ENCODE measurements around the gene PLXND1.

DNA sequence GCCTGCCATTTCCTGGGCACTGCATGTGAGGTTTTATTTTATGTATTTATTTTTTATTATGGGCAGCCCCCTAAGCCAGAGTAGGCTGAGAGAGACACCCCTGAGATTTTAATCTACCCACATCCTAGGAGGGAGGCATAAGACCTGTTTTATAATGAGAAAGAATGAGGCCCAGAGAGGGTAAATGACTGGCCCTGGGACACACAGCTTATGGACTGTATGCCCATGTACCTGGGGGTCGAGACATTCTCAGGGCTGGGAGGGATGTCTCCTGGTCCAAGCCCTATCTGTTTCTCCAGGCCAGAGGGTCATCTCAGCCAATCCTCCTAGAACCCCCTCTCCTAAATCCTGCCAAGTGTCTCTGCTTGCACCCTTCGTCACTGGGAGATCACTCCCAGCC is 6.1 kb downstream of the PLXND1 start:
- TF ChIP-seq, protein P1, sequence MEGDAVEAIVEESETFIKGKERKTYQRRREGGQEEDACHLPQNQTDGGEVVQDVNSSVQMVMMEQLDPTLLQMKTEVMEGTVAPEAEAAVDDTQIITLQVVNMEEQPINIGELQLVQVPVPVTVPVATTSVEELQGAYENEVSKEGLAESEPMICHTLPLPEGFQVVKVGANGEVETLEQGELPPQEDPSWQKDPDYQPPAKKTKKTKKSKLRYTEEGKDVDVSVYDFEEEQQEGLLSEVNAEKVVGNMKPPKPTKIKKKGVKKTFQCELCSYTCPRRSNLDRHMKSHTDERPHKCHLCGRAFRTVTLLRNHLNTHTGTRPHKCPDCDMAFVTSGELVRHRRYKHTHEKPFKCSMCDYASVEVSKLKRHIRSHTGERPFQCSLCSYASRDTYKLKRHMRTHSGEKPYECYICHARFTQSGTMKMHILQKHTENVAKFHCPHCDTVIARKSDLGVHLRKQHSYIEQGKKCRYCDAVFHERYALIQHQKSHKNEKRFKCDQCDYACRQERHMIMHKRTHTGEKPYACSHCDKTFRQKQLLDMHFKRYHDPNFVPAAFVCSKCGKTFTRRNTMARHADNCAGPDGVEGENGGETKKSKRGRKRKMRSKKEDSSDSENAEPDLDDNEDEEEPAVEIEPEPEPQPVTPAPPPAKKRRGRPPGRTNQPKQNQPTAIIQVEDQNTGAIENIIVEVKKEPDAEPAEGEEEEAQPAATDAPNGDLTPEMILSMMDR (IDR thresholded peaks at IDR 0.05; ENCODE audit: low read depth, low read length), result no peak
- TF ChIP-seq EZH2phosphoT487 (IDR thresholded peaks at IDR 0.05; ENCODE audit: low read depth), result no peak
